ENCODE measurements around the gene GAN. TPM values are rescaled to one million over a fixed set of nuclear protein-coding genes. Genes with fewer than 3 reads are reported as not detected.

The GAN gene
- total RNA-seq, 4 donors from 2014 or later = 9.6 to 14.8 (median 11.7) TPM

- H3K36me3 ChIP-seq = peaks cover 0 to 23% (median 18%) of the 10 kb centered on the region in 4 donors
- H3K27me3 ChIP-seq = no peaks in the 10 kb centered on the region
- no peak overlapping the region for H3K4me3 ChIP-seq
- no peak for TF ChIP-seq EP300 (IDR thresholded peaks at IDR 0.05)
- no peak for TF ChIP-seq POLR2A (IDR thresholded peaks at IDR 0.05; ENCODE audit: low read depth)
- intact Hi-C loops (cut with DNase I) = no loop called here
- peaks cover 0 to 15% (median 4%) of the 10 kb centered on the region in 4 donors for H3K4me1 ChIP-seq
- WGBS = 80% methylated on average over 7 of the region's 7 CpGs
- H3K9me3 ChIP-seq = no peaks in the 10 kb centered on the region
- H3K27ac ChIP-seq (replicated peaks in 1 of 4) = no peak overlapping the region
- DNase-seq (ENCODE audit: extremely low spot score) = no peak
Observed at GRCh38 chr16:81394416-81394815, 79.7 kb downstream of the GAN start.

- WGBS = 56% methylated on average over 13 of the region's 13 CpGs
- DNase-seq (ENCODE audit: extremely low spot score) = no peak
- Histone ChIP-seq H3K9me3 (peaks cover 0 to 7% (median 0%) of the 10 kb centered on the region in 4 donors), H3K27me3 (no peaks in the 10 kb centered on the region), H3K36me3 (peaks cover 0 to 18% (median 15%) of the 10 kb centered on the region in 4 donors), H3K4me1 (peaks cover 0 to 15% (median 4%) of the 10 kb centered on the region in 4 donors), H3K27ac (replicated peaks in 1 of 4) (peak overlapping the region in 2 of 4 donors; percentile 4 to 23), H3K4me3 (no peak overlapping the region)
- TF ChIP-seq POLR2AphosphoS5 (IDR thresholded peaks at IDR 0.05) (no peak), EP300 (IDR thresholded peaks at IDR 0.05) (no peak), CTCF (IDR thresholded peaks at IDR 0.05) (no peak), POLR2A (IDR thresholded peaks at IDR 0.05; ENCODE audit: low read depth) (no peak)
- intact Hi-C loops (cut with DNase I) = no loop called here
Observed at GRCh38 chr16:81394966-81395655, 80.3 kb downstream of the GAN start.

GRCh38 chr16:81397058-81397878, 82.5 kb downstream of the GAN start:
- H3K27me3 ChIP-seq = peaks cover 0 to 4% (median 0%) of the 10 kb centered on the region in 4 donors
- H3K36me3 ChIP-seq = peaks cover 0 to under 1% (median under 1%) of the 10 kb centered on the region in 4 donors
- TF ChIP-seq POLR2A (IDR thresholded peaks at IDR 0.05; ENCODE audit: low read depth) (no peak), EP300 (IDR thresholded peaks at IDR 0.05) (no peak), CTCF (IDR thresholded peaks at IDR 0.05) (no peak), POLR2AphosphoS5 (IDR thresholded peaks at IDR 0.05) (no peak)
- peaks cover 0 to 8% (median 0%) of the 10 kb centered on the region in 4 donors for H3K9me3 ChIP-seq
- DNase-seq (ENCODE audit: extremely low spot score) = no peak
- H3K4me1 ChIP-seq = peaks cover 6 to 15% (median 9%) of the 10 kb centered on the region in 4 donors
- intact Hi-C loops (cut with DNase I) = no loop called here
- 94% methylated on average over 21 of the region's 21 CpGs for WGBS
- H3K4me3 ChIP-seq = no peak overlapping the region
- H3K27ac ChIP-seq (replicated peaks in 1 of 4) = no peak overlapping the region

GRCh38 chr16:81397879-81398520, 83.2 kb downstream of the GAN start:
- H3K4me1 ChIP-seq = peaks cover 6 to 15% (median 9%) of the 10 kb centered on the region in 4 donors
- intact Hi-C loops (cut with DNase I) = no loop called here
- H3K27me3 ChIP-seq = peaks cover 0 to 5% (median 0%) of the 10 kb centered on the region in 4 donors
- 88% methylated on average over 14 of the region's 14 CpGs for WGBS
- DNase-seq (ENCODE audit: extremely low spot score) = no peak
- TF ChIP-seq CTCF (IDR thresholded peaks at IDR 0.05) = no peak
- no peak for TF ChIP-seq POLR2AphosphoS5 (IDR thresholded peaks at IDR 0.05)
- TF ChIP-seq POLR2A (IDR thresholded peaks at IDR 0.05; ENCODE audit: low read depth) = no peak
- TF ChIP-seq EP300 (IDR thresholded peaks at IDR 0.05) = no peak
- no peak overlapping the region for H3K4me3 ChIP-seq
- no peak overlapping the region for H3K27ac ChIP-seq (replicated peaks in 1 of 4)
- peaks cover 0 to 8% (median 0%) of the 10 kb centered on the region in 4 donors for H3K9me3 ChIP-seq
- H3K36me3 ChIP-seq = no peaks in the 10 kb centered on the region

Data from esophagus muscularis mucosa (tissue), 4 donors.